Stimulated activated CD8-positive, alpha-beta memory T cell treated with anti-CD3 and anti-CD28 coated beads, Interleukin-4, amount 100 ng/mL, for 24 hours (primary cell): ENCODE results near the gene BAHCC1.

Experiments used
- DNase-seq: peaks from one replicate; pipeline ENCODE4 v3.0.0-alpha.2; 2020; ENCODE audit warnings: low read depth

The BAHCC1 gene

DNA sequence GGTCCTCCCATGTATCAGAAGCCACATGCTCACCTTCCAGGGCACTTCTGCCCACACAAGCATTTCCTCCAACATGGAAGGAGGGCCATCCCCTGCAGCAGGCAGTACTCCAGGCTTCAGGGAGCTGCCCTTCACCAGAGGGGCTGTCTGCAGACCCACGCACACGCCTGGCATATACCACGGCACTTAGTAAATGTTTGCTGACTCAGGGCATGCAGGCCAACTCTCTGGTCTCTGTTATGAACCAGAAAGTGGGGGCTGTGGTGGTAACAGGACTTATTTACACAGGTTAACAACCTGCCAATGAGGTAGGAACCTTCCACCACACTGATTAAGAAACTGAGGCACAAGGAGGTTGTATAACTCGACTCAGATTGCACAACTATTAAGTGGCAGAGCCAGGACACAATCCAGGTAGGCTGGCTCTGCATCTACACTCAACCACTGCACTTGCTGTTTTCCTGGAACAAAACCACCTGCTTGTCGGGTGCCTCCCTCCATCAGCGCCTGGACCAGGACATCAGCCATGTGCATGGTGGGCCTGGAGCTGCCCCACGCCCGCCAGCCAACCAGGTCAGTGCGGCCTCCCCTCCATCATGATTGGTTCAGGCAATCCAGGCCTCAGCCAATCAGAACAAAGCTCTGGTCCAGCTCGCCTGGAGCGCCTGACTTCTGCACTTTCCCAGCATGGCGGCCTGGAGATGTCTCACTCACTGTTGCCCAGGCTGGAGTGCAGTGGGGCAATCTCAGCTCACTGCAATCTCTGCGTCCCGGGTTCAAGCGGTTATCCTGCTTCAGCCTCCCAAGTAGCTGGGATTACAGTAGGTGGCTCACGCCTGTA lies 98.2 kb downstream of the BAHCC1 start:
- no peak for DNase-seq

DNA sequence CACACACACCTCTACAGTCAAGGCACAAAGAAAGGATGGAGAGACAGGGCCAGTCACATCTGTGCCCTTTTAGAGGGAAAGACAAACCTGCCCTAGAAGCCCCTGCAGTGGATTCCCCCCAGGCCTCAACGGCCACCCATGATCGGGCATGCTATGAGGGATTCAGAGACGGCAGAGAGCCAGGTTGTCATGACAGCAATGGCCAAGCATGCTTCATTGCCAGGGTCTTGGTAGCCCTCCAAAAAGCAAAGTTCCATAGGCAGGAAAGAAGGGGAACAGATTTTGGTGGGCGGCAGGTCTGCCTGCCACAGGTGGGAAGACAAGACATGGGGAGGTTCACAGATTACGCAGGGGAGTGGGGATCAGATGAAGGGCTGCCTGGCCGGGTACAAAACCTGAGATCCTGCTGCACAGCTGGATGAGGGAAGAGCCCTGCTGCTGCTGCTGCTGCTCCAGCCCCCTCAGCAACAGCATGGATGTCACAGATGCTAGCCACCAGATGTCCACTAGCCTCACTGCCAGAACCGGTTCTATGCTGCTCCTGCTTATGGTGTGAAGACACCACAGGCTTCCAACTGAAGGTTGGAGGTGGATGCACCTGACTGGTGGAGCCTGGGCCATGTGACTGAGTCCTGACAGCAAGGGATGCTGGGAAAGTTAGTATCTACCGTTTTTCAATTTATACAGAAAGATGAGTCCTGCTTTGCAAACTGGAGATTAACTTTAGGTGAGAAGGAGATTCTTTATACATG lies 99.5 kb downstream of the BAHCC1 start:
- DNase-seq, result no peak

DNA sequence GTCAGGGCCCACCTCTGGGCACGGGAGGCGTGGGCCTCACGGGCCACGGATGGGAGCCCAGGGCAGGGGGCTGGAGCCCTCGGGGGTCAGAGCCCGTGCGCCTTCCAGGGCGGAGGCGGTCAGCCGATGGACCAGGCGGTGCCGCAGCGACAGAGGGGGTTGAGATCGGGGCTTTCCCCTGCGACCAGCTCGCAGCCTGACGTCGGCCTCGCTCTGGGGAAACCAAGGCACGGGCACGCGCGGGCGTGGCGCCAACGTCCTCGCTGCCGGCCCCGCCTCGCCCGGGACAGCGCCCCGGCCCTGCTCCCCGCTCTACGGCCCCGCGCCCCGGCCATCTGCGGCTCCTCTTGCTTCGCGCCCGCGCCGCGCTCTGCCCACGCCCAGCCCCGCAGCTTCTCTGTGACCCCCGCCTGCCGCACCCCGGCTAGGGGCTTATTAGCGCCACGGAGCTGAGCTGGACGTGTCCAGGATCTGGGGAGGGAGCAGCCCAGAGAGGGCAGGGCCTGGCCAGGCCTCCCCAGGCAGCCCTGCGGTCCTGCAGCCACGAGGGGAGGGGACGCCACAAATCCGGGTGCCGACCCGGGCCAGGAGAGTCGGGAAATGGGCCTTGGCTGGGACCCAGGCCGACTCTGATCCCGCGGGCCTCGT lies 103.8 kb downstream of the BAHCC1 start:
- DNase-seq, result no peak

DNA sequence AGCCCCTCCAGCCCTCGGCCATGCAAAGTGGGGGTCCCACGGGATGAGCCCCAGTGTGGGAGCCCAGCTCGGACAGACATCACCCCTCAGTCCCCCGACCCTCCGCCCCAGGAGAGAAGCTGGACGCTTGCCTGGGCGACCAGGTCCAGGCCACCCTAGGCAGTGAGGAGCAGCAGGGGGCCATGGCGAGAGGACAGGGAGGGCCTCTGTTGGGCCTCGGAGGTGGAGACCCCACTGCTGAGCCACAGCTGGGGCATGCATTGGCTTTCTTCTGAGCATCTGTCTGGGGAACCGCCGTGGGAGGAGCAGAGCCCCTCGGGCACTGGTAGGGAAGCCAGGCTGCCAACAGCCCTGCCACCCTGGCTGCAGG lies 104.3 kb downstream of the BAHCC1 start:
- DNase-seq, result no peak

DNA sequence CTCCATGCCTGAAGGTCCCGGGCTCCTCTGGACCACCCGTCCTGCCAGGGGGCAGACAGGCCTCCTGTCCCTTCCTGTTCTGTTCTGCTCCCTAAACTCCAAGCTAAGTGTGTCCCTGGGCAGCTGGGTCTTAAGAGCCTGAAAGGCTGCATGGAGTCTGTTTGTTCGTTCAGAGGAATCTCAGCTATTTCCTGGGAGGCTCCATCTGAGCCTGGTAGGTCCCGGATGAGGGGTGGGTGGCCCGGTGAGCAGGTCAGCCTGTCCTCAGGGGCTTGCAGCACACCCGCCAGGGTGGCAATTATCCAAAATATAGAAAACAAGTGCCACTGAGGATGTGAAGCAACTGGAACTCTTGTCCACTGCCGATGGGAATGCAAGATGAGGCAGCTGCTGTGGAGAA lies 104.8 kb downstream of the BAHCC1 start:
- DNase-seq, result no peak

DNA sequence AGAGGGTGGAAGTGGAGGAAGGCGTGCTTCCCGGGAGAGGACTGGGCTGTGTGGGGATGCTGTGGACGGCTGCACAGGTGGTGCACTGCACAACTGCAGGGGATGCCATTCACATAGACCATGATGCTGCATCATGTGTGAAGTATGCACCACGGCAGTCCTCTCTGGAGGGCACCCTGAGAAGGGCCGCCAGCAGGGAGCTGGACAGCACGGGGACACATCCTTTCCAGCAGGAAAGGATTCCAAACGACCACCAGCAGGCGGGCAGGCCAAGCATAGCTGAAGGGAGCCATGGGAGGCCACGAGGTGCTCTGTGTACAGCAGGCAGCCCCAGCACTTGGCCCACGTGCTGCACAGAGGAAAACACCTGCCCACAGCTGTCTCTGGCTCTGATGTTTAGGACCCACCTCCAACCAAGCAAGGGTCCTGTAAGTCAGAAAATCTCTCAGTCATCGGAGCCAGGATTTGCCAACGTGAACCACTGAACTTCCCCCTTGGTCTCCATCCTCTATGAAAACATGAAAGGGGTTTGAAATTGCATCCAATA lies 107.3 kb downstream of the BAHCC1 start:
- DNase-seq, result no peak

DNA sequence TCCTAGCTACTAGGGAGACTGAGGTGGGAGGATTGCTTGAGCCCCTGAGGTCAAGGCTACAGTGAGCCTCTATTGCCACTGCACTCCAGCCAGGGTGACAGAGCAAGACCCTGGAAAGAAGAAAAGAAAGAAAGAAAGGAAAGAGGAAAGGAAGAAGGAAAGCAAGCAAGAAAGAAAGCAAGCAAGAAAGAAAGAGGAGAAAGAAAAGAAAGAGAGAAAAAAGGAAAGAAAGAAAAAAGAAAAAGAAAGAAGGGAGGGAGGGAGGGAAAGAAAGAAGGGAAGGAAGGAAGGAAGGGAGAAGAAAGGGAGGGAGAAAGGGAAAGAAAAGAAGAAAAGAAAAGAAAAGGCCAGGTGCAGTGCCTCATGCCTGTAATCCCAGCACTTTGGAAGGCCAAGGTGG lies 108.4 kb downstream of the BAHCC1 start:
- DNase-seq, result no peak

DNA sequence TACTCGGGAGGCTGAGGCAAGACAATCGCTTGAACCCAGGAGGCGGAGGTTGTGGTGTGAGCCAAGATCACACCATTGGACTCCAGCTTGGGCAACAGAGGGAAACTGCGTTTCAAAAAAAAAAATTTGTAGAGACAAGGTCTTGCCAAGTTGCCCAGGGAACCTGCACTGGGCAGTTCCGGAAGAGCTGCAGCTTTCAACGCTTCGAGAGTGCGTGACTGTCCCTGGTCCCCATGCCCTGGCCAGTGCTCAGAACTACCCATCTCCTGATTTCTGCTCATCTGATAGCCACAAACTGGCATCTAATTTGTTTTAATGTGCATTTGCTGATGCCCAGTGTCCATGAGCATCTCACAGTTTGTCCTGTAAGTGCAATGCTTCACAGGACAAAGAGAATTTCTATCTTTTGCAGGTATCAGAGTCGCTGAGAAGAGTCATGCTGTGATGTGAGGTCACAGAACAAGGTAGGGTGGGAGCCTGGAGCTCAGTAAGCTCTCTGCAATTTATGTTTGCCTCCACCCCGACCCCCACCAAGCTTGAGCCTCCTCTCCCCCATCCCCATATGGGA lies 113.5 kb downstream of the BAHCC1 start:
- DNase-seq, result no peak

DNA sequence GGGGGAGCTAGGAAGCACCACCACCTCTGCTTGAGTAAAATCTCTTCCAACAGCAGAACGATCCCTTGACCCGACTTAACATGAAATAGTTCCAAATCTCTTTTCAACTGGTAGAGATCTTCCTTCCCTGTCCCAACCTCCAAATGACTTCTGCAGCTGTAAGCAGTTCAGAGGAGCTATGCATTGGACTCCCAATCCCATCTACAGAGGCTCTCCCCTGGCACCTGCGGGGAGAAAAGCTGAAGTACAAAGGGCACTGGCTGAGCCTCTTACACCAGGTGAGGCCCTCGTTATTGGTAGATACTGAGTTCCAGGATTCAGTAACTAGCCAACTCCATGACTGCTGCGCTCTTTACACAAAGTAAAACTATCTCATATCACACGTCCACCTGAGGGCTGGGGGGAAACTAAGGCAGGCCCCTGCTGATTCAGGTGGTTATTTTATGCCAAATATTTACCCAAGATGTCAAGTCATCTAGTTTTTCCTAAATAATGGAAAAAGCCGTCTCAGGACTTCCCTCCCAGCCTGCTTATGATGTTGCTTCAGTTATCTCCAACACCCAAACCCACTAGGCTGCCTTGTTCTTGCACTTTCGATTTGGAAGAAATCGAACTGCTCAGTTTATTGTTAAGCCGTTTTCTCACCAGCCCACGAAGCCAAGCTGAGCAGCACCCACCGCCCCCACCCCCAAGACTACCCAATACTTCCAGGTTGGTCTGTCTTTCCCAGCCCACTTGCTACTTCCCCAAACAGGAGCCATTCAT lies 114.1 kb downstream of the BAHCC1 start:
- no peak for DNase-seq

DNA sequence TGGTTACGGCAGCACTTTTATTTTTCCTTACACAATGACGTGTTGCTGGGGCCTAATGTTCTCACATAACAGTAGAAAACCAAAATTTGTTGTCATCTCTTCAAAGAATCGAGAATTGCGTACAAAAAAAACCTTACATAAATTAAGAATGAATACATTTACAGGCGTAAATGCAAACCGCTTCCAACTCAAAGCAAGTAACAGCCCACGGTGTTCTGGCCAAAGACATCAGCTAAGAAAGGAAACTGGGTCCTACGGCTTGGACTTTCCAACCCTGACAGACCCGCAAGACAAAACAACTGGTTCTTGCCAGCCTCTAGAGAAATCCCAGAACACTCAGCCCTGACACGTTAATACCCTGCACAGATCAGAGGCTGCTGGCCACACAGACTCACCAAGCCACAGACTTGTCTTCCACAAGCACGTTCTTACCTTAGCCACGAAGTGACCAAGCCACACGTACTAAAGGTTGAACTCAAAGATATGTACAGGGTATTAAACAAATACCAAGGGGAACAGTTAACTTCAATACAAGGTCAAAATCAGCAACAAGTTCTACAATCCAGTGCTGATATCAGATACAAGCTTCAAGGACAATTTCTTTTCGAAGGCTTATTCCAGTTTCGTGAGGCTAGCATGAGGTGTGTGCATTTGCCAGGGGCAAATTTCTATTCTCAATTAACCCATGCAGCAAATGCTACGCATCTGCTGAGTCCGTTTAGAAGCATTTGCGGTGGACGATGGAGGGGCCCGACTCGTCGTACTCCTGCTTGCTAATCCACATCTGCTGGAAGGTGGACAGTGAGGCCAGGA lies 114.9 kb downstream of the BAHCC1 start:
- DNase-seq, result no peak

DNA sequence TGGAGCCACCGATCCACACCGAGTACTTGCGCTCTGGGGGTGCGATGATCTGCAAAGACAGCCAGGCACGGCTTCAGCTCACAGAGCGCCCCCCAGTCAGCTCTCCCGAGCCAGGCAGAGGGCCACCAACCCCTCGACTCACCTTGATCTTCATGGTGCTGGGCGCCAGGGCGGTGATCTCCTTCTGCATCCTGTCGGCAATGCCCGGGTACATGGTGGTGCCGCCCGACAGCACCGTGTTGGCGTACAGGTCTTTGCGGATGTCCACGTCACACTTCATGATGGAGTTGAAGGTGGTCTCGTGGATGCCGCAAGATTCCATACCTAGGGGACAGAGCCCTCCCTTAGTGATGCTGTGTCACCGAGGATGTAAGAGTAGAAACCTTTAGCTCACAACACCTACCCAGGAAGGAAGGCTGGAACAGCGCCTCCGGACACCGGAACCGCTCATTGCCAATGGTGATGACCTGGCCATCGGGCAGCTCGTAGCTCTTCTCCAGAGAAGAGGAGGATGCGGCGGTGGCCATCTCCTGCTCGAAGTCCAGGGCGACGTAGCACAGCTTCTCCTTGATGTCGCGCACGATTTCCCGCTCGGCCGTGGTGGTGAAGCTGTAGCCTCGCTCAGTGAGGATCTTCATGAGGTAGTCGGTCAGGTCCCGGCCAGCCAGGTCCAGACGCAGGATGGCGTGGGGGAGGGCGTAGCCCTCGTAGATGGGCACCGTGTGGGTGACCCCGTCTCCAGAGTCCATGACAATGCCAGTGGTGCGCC lies 115.7 kb downstream of the BAHCC1 start:
- no peak for DNase-seq

DNA sequence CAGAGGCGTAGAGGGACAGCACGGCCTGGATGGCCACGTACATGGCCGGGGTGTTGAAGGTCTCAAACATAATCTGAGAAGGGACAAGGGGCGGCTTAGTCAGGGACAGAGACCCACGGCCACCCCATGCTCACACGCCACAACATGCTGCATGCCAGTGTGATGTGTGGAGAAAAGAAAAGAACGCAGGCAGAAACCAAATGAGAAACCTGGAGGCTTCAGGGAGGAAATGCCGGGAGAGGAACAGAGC lies 116.2 kb downstream of the BAHCC1 start:
- no peak for DNase-seq

DNA sequence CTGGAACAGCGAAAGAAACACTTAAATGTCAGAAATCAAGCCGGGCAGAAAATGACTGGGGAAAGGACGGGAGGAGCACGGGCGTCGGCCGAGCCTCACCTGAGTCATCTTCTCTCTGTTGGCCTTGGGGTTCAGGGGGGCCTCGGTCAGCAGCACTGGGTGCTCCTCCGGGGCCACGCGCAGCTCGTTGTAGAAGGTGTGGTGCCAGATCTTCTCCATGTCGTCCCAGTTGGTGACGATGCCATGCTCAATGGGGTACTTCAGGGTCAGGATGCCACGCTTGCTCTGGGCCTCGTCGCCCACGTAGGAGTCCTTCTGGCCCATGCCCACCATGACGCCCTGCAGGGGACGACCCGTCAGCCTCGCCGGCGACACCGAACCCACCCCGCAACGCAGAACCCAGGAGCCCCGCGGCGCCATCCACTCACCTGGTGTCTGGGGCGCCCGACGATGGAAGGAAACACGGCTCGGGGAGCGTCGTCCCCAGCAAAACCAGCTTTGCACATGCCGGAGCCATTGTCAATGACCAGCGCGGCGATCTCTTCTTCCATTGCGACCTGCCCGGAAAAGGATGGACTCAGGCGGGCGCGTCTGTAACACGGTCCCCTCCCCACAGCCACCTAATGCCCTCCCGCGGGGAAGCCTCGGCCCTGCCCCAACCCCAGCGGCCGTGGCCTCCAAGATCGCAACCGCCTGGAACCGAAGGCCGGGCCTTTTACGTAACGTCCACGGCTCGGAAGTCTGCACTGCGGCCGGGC lies 116.7 kb downstream of the BAHCC1 start:
- DNase-seq, result no peak

DNA sequence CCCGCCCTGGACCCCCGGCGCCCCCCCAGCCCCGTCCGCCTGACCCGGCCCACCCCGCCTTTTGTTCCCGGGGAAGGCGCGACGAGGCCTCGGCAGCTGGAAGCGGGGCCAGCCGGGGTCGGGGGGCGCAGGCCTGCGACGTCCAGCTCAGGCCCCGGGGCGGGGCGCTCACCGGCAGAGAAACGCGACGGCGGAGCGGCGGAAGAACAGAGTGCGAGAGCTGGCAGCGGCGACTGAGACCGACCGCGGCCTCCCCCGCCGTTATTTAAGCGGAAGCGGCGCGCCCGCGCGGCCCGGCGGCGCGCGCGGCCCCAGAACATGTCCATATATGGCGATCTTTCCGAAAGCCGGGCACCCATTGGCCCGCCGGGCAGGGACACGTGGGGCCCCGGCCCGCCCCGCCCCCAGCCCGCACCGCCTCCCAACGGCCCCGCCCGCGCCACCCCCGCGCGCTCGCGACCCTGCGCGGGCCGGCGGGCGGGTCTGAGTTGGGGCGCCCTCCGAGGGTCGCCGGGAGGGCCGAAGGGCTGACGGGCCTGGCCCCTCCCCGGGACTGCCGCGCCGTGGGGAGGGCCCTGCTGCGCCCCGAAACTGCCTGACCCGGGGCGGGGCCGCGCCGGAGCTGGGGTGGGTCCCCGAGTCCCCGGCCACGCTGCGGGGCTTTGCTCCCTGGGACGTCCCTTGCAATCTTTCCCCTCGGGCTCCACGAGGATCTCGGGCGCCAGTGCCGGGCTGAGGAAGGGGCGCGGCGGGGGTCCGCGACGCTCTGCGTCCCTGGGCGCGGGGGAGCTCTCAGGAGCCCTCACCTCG lies 117.5 kb downstream of the BAHCC1 start, which contains the start of gene ACTG1:
Gene ACTG1, minus strand, starts transcription at position 238 of the 810 bp plus-strand sequence. CDS start 445 bp downstream, outside the sequence.
- peak; percentile 83 for DNase-seq

DNA sequence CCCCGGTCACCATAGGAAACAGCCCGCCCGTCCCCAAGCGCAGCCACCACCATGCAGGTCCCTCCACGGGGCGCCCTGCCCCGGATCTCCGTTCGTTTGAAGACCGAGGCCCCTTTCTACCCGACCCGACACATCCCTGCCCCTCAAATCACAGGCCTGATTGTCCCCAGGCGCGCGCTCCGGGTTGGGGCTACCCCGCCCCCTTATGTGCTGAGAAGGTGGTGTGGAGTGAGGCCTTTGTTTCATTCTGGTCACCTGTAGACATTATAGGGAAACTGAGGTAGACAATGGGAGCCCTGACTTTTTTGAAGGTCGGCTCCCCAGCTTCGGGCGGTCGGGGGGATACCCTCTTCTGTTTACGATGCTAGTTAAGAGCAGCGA lies 118.1 kb downstream of the BAHCC1 start:
- DNase-seq, result no peak

DNA sequence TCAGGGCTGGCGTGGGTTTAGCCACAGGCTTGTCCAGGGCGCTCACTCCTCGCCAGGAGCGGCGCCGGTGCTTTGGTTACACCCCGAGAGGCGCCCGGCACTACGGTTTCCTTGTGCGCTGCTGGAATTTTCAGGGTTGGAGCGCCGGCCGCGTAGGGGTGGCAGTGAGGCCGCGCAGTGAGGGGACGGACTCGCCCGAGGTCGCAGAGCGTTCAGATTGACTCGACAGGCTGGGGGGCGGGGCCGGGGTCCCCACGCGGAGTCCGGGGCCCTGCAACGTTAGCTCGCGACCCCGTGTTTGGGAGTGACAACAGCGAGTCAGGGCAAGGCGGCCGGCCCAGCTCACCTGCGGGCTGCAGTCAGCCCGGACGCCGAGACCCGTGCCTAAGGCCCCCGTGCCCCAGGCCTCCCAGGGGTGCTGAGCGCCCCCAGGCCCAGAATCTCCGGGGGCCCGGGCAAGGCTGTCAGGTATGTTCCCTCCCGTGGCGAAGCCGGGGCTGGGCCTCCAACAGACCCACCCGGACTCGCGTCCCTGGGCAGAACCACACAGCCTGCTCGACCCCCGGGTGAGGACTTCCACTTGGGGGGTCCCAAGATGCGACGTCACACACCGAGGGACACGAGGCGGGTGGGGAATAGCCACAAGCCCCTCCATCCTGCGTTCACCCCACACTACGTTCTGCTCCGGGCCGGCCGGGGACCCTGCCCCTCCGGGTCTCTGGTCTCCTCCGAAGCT lies 118.7 kb downstream of the BAHCC1 start:
- no peak for DNase-seq

DNA sequence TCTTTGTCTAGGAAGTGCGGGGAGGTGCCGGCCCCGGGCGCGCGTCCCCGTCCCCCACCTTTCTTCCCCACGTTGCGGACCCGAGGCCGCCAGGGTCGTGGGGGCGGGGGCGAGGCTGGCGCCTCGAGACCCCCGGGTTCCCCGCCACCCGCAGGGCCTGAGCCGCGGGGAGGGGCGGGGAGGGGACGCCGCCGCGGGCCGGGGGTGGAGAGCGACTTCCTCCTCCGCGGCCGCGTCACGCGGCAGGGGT lies 119.2 kb downstream of the BAHCC1 start:
- no peak for DNase-seq
